ENCODE measurements around the gene FSD2.

GRCh38 chr15:82851981-82852511 is 46.2 kb upstream of the FSD2 start:
- TF ChIP-seq EP300 (IDR thresholded peaks at IDR 0.05; ENCODE audit: borderline replicate concordance in 1 of 2, control insufficient read depth in 1 of 2, low read depth in 2 of 2, low read length in 2 of 2) (no peak), POLR2AphosphoS5 (IDR thresholded peaks at IDR 0.05; ENCODE audit: low read length) (no peak), CTCF (IDR thresholded peaks at IDR 0.05 in 2 of 3, conservative IDR thresholded peaks at IDR 0.05 in 1 of 3; ENCODE audit: control insufficient read depth in 2 of 3, extremely low read depth in 1 of 3, insufficient read depth in 1 of 3, low read depth in 3 of 3, low read length in 3 of 3) (no peak), TBL1XR1 (IDR thresholded peaks at IDR 0.05; ENCODE audit: low read depth, low read length) (no peak), TAF1 (IDR thresholded peaks at IDR 0.05; ENCODE audit: borderline replicate concordance, low read depth, low read length) (no peak), CREB1 (IDR thresholded peaks at IDR 0.05; ENCODE audit: low read depth) (no peak), POLR2A (IDR thresholded peaks at IDR 0.05; ENCODE audit: low read depth, low read length) (no peak), RBBP5 (conservative IDR thresholded peaks at IDR 0.05) (no peak), SP1 (IDR thresholded peaks at IDR 0.05; ENCODE audit: low read depth, low read length) (no peak)
- TF ChIP-seq, protein P1, sequence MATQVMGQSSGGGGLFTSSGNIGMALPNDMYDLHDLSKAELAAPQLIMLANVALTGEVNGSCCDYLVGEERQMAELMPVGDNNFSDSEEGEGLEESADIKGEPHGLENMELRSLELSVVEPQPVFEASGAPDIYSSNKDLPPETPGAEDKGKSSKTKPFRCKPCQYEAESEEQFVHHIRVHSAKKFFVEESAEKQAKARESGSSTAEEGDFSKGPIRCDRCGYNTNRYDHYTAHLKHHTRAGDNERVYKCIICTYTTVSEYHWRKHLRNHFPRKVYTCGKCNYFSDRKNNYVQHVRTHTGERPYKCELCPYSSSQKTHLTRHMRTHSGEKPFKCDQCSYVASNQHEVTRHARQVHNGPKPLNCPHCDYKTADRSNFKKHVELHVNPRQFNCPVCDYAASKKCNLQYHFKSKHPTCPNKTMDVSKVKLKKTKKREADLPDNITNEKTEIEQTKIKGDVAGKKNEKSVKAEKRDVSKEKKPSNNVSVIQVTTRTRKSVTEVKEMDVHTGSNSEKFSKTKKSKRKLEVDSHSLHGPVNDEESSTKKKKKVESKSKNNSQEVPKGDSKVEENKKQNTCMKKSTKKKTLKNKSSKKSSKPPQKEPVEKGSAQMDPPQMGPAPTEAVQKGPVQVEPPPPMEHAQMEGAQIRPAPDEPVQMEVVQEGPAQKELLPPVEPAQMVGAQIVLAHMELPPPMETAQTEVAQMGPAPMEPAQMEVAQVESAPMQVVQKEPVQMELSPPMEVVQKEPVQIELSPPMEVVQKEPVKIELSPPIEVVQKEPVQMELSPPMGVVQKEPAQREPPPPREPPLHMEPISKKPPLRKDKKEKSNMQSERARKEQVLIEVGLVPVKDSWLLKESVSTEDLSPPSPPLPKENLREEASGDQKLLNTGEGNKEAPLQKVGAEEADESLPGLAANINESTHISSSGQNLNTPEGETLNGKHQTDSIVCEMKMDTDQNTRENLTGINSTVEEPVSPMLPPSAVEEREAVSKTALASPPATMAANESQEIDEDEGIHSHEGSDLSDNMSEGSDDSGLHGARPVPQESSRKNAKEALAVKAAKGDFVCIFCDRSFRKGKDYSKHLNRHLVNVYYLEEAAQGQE (IDR thresholded peaks at IDR 0.05; ENCODE audit: low read depth, low read length): no peak
- TF ChIP-seq, protein P2, sequence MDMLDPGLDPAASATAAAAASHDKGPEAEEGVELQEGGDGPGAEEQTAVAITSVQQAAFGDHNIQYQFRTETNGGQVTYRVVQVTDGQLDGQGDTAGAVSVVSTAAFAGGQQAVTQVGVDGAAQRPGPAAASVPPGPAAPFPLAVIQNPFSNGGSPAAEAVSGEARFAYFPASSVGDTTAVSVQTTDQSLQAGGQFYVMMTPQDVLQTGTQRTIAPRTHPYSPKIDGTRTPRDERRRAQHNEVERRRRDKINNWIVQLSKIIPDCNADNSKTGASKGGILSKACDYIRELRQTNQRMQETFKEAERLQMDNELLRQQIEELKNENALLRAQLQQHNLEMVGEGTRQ (IDR thresholded peaks at IDR 0.05; ENCODE audit: borderline replicate concordance, low read depth, low read length): no peak
- TF ChIP-seq, protein P3, sequence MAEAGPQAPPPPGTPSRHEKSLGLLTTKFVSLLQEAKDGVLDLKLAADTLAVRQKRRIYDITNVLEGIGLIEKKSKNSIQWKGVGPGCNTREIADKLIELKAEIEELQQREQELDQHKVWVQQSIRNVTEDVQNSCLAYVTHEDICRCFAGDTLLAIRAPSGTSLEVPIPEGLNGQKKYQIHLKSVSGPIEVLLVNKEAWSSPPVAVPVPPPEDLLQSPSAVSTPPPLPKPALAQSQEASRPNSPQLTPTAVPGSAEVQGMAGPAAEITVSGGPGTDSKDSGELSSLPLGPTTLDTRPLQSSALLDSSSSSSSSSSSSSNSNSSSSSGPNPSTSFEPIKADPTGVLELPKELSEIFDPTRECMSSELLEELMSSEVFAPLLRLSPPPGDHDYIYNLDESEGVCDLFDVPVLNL (IDR thresholded peaks at IDR 0.05; ENCODE audit: low read depth, low read length): no peak

Measured in GM12878 (cell line).